ENCODE results near the gene ACOXL.

GRCh38 chr2:110873056-110873502 lies 140.7 kb downstream of the ACOXL start:
- TF ChIP-seq CTCF (IDR thresholded peaks at IDR 0.05; ENCODE audit: extremely low read depth in 1 of 2, insufficient read depth in 1 of 2, low read depth in 1 of 2, low read length in 2 of 2), result no peak
- no peak for TF ChIP-seq MAX (IDR thresholded peaks at IDR 0.05; ENCODE audit: insufficient read depth, insufficient read length)
- TF ChIP-seq FOS (IDR thresholded peaks at IDR 0.05; ENCODE audit: borderline replicate concordance, insufficient read depth, low read length), result no peak
- no peak for TF ChIP-seq POLR2A (IDR thresholded peaks at IDR 0.05; ENCODE audit: low read depth, low read length)
- TF ChIP-seq JUN (IDR thresholded peaks at IDR 0.05; ENCODE audit: borderline replicate concordance, insufficient read depth, insufficient read length, low read depth), result no peak
- no peak for TF ChIP-seq POLR2AphosphoS5 (IDR thresholded peaks at IDR 0.05; ENCODE audit: insufficient read depth, low read depth, low read length)
- no peak for TF ChIP-seq EZH2 (IDR thresholded peaks at IDR 0.05; ENCODE audit: borderline replicate concordance, low read depth, low read length, severe bottlenecking)
- TF ChIP-seq GATA2 (IDR thresholded peaks at IDR 0.05; ENCODE audit: insufficient read depth, insufficient read length, low read depth, low read length), result no peak
- TF ChIP-seq MYC (IDR thresholded peaks at IDR 0.05; ENCODE audit: low read depth, low read length), result no peak
